ENCODE measurements around the gene CD47. TPM values are rescaled to one million over a fixed set of nuclear protein-coding genes. Genes with fewer than 3 reads are reported as not detected.

The CD47 gene
- total RNA-seq, 2 experiments from 2014 or later, result 145 to 161 TPM

- H3K27ac Mint-ChIP-seq, result no peak overlapping the region
- peaks cover 5% of the 10 kb centered on the region for H3K27me3 Mint-ChIP-seq
- H3K9me3 Mint-ChIP-seq, result no peaks in the 10 kb centered on the region
- peaks cover 3% of the 10 kb centered on the region for H3K4me1 Mint-ChIP-seq
- DNase-seq, result no peak
- POLR2A ChIA-PET, result no interaction called here
- H3K36me3 Mint-ChIP-seq (ENCODE audit: low read depth), result no peaks in the 10 kb centered on the region
- H3K4me3 Mint-ChIP-seq, result no peak overlapping the region
- CTCF ChIA-PET, result interaction anchor here (1.3 to 1.6 kb wide), 3 partner anchors 9 to 13 kb away, joined by 3 to 5 read pairs (median 5); no protein-coding TSS in a partner anchor
These were observed 17.6 kb upstream of the CD47 start for GRCh38 chr3:108108416-108108815.

- POLR2A ChIA-PET, result no interaction called here
- H3K4me1 Mint-ChIP-seq, result peaks cover 12% of the 10 kb centered on the region
- no peak for DNase-seq
- H3K27me3 Mint-ChIP-seq, result peaks cover 5% of the 10 kb centered on the region
- CTCF ChIA-PET, result interaction anchor here (0.6 to 0.9 kb wide), 2 partner anchors 12 to 1784 kb away, joined by 3 read pairs; no protein-coding TSS in a partner anchor
- no peaks in the 10 kb centered on the region for H3K9me3 Mint-ChIP-seq
- H3K36me3 Mint-ChIP-seq (ENCODE audit: low read depth), result no peaks in the 10 kb centered on the region
- no peak overlapping the region for H3K4me3 Mint-ChIP-seq
- H3K27ac Mint-ChIP-seq, result no peak overlapping the region
These were observed 15.6 kb upstream of the CD47 start for GRCh38 chr3:108106449-108106848.

GRCh38 chr3:108106031-108106430 is 15.2 kb upstream of the CD47 start:
- Mint-ChIP-seq H3K27ac (no peak overlapping the region), H3K9me3 (no peaks in the 10 kb centered on the region), H3K4me3 (no peak overlapping the region), H3K27me3 (peaks cover 5% of the 10 kb centered on the region), H3K36me3 (ENCODE audit: low read depth) (no peaks in the 10 kb centered on the region), H3K4me1 (peaks cover 16% of the 10 kb centered on the region)
- DNase-seq, result no peak
- ChIA-PET POLR2A (no interaction called here), CTCF (interaction anchor here (0.6 to 0.9 kb wide), 2 partner anchors 12 to 1784 kb away, joined by 3 read pairs; no protein-coding TSS in a partner anchor)

- H3K36me3 Mint-ChIP-seq (ENCODE audit: low read depth), result no peaks in the 10 kb centered on the region
- ChIA-PET POLR2A (no interaction called here), CTCF (interaction anchor here (0.9 kb wide), 1 partner anchor 9 kb away, joined by 5 read pairs; no protein-coding TSS in a partner anchor)
- no peaks in the 10 kb centered on the region for H3K9me3 Mint-ChIP-seq
- H3K4me1 Mint-ChIP-seq, result peaks cover 35% of the 10 kb centered on the region
- DNase-seq, result no peak
- no peaks in the 10 kb centered on the region for H3K27me3 Mint-ChIP-seq
- no peak overlapping the region for H3K27ac Mint-ChIP-seq
- H3K4me3 Mint-ChIP-seq, result no peak overlapping the region
These were observed 13.3 kb upstream of the CD47 start for GRCh38 chr3:108103886-108104797.

GRCh38 chr3:108103040-108103751 is 12.4 kb upstream of the CD47 start:
- no peak overlapping the region for H3K4me3 Mint-ChIP-seq
- CTCF ChIA-PET, result interaction anchor here (0.6 kb wide), 1 partner anchor 15 kb away, joined by 3 read pairs; no protein-coding TSS in a partner anchor
- H3K27me3 Mint-ChIP-seq, result no peaks in the 10 kb centered on the region
- no peaks in the 10 kb centered on the region for H3K9me3 Mint-ChIP-seq
- POLR2A ChIA-PET, result no interaction called here
- no peak for DNase-seq
- no peak overlapping the region for H3K27ac Mint-ChIP-seq
- H3K4me1 Mint-ChIP-seq, result peaks cover 36% of the 10 kb centered on the region
- no peaks in the 10 kb centered on the region for H3K36me3 Mint-ChIP-seq (ENCODE audit: low read depth)

- Mint-ChIP-seq H3K36me3 (ENCODE audit: low read depth) (no peaks in the 10 kb centered on the region), H3K9me3 (no peaks in the 10 kb centered on the region), H3K27me3 (no peaks in the 10 kb centered on the region), H3K4me3 (no peak overlapping the region), H3K27ac (no peak overlapping the region), H3K4me1 (peaks cover 34% of the 10 kb centered on the region)
- no peak for DNase-seq
- ChIA-PET CTCF (interaction anchor here (0.6 kb wide), 1 partner anchor 14 kb away, joined by 3 read pairs; no protein-coding TSS in a partner anchor), POLR2A (no interaction called here)
These were observed 11.7 kb upstream of the CD47 start for GRCh38 chr3:108102420-108103039.

GRCh38 chr3:108100906-108101660 is 10.3 kb upstream of the CD47 start:
- H3K9me3 Mint-ChIP-seq, result no peaks in the 10 kb centered on the region
- CTCF ChIA-PET, result interaction anchor here (0.5 to 1.3 kb wide), 3 partner anchors 8 to 853 kb away, joined by 3 to 4 read pairs (median 4); no protein-coding TSS in a partner anchor
- DNase-seq, result peak; percentile 59
- H3K4me1 Mint-ChIP-seq, result peaks cover 45% of the 10 kb centered on the region
- no peaks in the 10 kb centered on the region for H3K27me3 Mint-ChIP-seq
- POLR2A ChIA-PET, result interaction anchor here (0.6 to 2.1 kb wide), 2 partner anchors 24 to 370 kb away, joined by 5 to 9 read pairs; no protein-coding TSS in a partner anchor
- H3K36me3 Mint-ChIP-seq (ENCODE audit: low read depth), result no peaks in the 10 kb centered on the region
- H3K27ac Mint-ChIP-seq, result peak overlapping the region; percentile 68
- no peak overlapping the region for H3K4me3 Mint-ChIP-seq

- peak; percentile 33 for DNase-seq
- H3K27me3 Mint-ChIP-seq, result no peaks in the 10 kb centered on the region
- no peak overlapping the region for H3K4me3 Mint-ChIP-seq
- peaks cover 47% of the 10 kb centered on the region for H3K4me1 Mint-ChIP-seq
- CTCF ChIA-PET, result interaction anchor here (0.6 to 1.1 kb wide), 2 partner anchors 14 to 374 kb away, joined by 3 to 6 read pairs; no protein-coding TSS in a partner anchor
- no peaks in the 10 kb centered on the region for H3K36me3 Mint-ChIP-seq (ENCODE audit: low read depth)
- peak overlapping the region; percentile 43 for H3K27ac Mint-ChIP-seq
- peaks cover under 1% of the 10 kb centered on the region for H3K9me3 Mint-ChIP-seq
- POLR2A ChIA-PET, result interaction anchor here (2.1 kb wide), 1 partner anchor 26 kb away, joined by 5 read pairs; no protein-coding TSS in a partner anchor
These were observed 9.0 kb upstream of the CD47 start for GRCh38 chr3:108099679-108100428.

GRCh38 chr3:108099244-108099643 is 8.4 kb upstream of the CD47 start:
- no peak for DNase-seq
- Mint-ChIP-seq H3K4me3 (no peak overlapping the region), H3K27ac (no peak overlapping the region), H3K9me3 (peaks cover 3% of the 10 kb centered on the region), H3K27me3 (no peaks in the 10 kb centered on the region), H3K4me1 (peaks cover 49% of the 10 kb centered on the region), H3K36me3 (ENCODE audit: low read depth) (no peaks in the 10 kb centered on the region)
- POLR2A ChIA-PET, result no interaction called here
- CTCF ChIA-PET, result interaction anchor here (0.6 to 1.1 kb wide), 2 partner anchors 14 to 375 kb away, joined by 3 to 6 read pairs; no protein-coding TSS in a partner anchor

- ChIA-PET CTCF (interaction anchor here (1.5 kb wide), 1 partner anchor 10 kb away, joined by 5 read pairs; no protein-coding TSS in a partner anchor), POLR2A (no interaction called here)
- Mint-ChIP-seq H3K27me3 (no peaks in the 10 kb centered on the region), H3K4me1 (peaks cover 58% of the 10 kb centered on the region), H3K36me3 (ENCODE audit: low read depth) (no peaks in the 10 kb centered on the region), H3K4me3 (no peak overlapping the region), H3K9me3 (peaks cover 6% of the 10 kb centered on the region), H3K27ac (no peak overlapping the region)
- DNase-seq, result no peak
These were observed 7.2 kb upstream of the CD47 start for GRCh38 chr3:108098003-108098370.

GRCh38 chr3:108097322-108098002 is 6.6 kb upstream of the CD47 start:
- H3K4me1 Mint-ChIP-seq, result peaks cover 64% of the 10 kb centered on the region
- peaks cover 6% of the 10 kb centered on the region for H3K9me3 Mint-ChIP-seq
- peak overlapping the region; percentile 38 for H3K27ac Mint-ChIP-seq
- no peaks in the 10 kb centered on the region for H3K36me3 Mint-ChIP-seq (ENCODE audit: low read depth)
- ChIA-PET CTCF (interaction anchor here (1.5 kb wide), 1 partner anchor 11 kb away, joined by 5 read pairs; no protein-coding TSS in a partner anchor), POLR2A (no interaction called here)
- no peaks in the 10 kb centered on the region for H3K27me3 Mint-ChIP-seq
- no peak for DNase-seq
- no peak overlapping the region for H3K4me3 Mint-ChIP-seq

All from activated CD4-positive, alpha-beta T cell treated with anti-CD3 and anti-CD28 coated beads, Interleukin-2, amount 10 ng/mL, durations not matched to agents 7 days and 5 days (primary cell).